Dedifferentiated amniotic fluid mesenchymal stem cell (primary cell): ENCODE results near the gene DGCR2.
"Not testable (repeated sequence)": the region's sequence is repeated elsewhere in the genome, so short reads cannot be mapped to it uniquely, and the experiment has no call there.

Experiments used
- DNase-seq: peaks from one replicate; pipeline ENCODE4 v3.0.0-alpha.2; 2016; ENCODE audit errors: extremely low spot score

DGCR2 gene

DNA sequence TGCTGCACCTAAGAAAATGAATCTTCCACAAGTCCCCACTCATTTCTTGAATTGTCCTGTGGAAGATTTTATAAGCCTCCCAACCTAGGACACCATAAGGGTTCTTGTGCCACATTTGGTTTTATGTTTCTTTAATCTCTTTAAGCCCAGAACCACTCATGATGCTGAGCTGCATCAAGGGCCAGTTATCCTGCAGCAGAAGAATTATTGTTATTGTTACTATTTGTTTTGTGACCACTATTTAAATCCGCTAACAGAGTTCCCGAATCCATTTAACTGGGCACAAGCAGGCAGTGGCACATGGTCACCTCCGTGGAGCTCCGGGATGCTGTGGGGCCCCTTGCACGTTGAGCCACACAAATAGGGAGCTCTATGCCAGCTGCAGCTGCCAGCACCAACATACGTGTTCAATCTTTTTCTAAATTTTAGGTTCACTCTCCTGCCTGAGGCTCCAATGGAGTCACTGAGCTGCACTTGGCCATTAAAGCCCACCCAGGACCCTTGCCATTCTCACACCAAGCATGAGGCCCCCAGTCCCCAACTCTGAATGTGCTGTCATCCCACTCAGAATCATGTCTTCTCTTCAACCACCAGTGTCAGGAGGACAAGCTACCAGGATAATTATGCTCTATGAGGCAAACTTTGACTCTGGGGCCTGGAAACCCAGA is 60.6 kb downstream of the DGCR2 start:
- DNase-seq, result no peak

- no peak for DNase-seq
Measured at GRCh38 chr22:19060356-19061009, 61.7 kb downstream of the DGCR2 start.

- DNase-seq, result no peak
Measured at GRCh38 chr22:19059481-19060278, 62.5 kb downstream of the DGCR2 start.

- DNase-seq, result no peak
Measured at GRCh38 chr22:19058713-19059451, 63.3 kb downstream of the DGCR2 start.

- no peak for DNase-seq
Measured at GRCh38 chr22:19057999-19058491, 64.2 kb downstream of the DGCR2 start.

- DNase-seq, result no peak
Measured at GRCh38 chr22:19057539-19057938, 64.7 kb downstream of the DGCR2 start.

GRCh38 chr22:19056951-19057401 is 65.2 kb downstream of the DGCR2 start:
- no peak for DNase-seq

- no peak for DNase-seq
Measured at GRCh38 chr22:19055801-19056200, 66.4 kb downstream of the DGCR2 start.

GRCh38 chr22:19052941-19053541 is 69.2 kb downstream of the DGCR2 start:
- DNase-seq, result no peak

GRCh38 chr22:19051381-19052072 is 70.7 kb downstream of the DGCR2 start:
- DNase-seq, result no peak

DNA sequence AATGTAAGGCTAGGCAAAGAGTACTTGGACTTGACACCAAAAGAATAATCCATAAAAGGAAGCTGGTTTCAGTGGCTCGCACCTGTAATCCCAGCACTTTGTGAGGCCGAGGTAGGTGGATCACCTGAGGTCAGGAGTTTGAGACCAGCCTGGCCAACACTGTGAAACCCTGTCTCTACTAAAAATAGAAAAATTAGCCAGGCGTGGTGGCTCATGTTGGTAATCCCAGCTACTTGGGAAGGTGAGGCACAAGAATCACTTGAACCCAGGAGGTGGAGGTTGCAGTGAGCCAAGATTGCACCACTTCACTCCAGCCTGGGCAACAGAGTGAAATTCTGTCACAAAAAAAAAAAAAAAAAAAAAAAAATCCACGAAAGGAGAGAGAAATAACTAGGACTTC is 71.4 kb downstream of the DGCR2 start:
- DNase-seq, result not testable (repeated sequence)

DNA sequence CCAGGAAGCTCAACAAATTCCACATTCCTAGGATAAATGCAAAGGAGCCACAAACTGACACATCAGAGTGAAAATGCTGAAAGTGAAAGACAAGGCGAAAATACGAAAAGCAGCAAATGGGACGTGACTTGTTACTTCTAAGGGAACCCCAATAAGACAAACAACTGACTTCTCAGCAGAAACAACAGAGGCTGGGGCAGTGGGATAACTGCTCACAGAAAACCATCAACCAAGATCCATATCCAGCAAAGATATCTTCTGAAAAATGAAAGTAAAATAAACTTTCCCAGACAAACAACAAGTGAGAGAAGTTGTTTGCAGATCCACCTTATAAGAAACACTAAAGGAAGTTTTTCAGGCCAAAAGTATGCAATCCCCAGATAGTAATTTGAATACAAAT is 72.1 kb downstream of the DGCR2 start:
- no peak for DNase-seq

GRCh38 chr22:19048531-19048930 is 73.7 kb downstream of the DGCR2 start:
- DNase-seq, result no peak

DNA sequence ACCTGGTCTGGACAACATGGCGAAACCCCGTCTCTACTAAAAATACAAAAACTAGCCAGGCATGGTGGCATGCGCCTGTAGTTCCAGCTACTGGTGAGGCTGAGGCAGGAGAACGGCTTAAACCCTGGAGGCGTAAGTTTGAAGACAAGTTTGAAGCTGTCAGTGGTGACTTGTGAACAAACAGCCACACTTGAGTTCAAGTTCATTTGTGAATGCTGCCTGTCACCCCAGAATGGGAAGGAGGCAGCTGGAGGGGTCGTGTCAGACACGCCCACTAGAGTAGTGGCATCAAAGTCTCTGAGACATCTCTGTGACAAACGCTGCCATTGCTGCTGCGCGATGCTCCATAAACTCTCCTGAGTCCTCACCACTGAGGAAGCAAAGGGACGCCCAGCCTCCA is 74.2 kb downstream of the DGCR2 start:
- no peak for DNase-seq

DNA sequence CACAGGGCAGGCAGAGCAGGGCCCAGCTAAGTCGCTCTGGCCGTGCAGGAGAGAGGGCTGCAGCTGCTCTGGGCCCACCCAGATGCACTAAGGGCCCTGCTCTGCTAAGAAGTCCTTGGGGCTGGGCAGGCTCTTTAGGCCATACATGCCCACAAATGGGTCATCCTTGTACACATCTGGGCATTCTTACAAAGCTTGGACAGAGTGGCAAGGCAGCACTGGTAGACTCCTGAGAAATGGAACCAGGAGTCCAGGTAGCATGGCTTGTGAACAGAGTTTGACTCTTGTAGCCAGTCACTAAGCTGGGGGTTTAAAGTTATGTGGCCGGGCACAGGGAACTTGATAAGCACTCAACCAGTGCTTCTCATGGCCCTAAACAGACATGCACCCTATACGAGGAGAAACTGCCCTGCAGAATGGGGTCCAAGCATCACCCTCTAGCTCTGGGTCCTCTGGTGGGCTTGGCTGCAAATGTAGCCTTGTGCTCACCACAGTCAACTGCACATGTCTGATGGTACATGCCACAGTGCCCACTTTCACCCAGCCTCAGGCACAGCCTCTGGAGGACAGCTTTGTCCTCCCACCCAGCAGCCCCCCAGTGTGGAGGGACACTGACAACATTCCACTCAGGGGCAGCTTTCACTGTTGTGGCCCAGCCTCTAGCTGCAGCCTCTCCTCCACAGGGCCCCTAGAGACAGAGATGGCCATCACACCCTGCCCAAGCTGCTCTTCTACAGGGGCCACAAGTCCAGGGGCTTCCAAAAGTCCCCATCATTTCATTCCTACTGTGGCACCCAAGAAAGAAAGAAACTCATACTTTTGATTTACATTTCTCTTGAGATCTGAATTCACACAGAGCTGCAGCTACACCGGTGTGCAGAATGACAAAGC is 75.2 kb downstream of the DGCR2 start:
- DNase-seq, result no peak

GRCh38 chr22:19046287-19046686 is 75.9 kb downstream of the DGCR2 start:
- DNase-seq, result no peak

- DNase-seq, result no peak
Measured at GRCh38 chr22:19045094-19045493, 77.1 kb downstream of the DGCR2 start.

GRCh38 chr22:19044381-19044780 is 77.8 kb downstream of the DGCR2 start:
- DNase-seq, result no peak

- no peak for DNase-seq
Measured at GRCh38 chr22:19043121-19044085, 78.8 kb downstream of the DGCR2 start.
